Effector CD8-positive, alpha-beta T cell (primary cell): ENCODE data around the gene TBX6.
"Not testable (repeated sequence)": the region's sequence is repeated elsewhere in the genome, so short reads cannot be mapped to it uniquely, and the experiment has no call there.

Source experiments
- DNase-seq: peaks from one replicate; lab custom pipeline; 2025; lab: John Stamatoyannopoulos, UW

Gene TBX6

DNA sequence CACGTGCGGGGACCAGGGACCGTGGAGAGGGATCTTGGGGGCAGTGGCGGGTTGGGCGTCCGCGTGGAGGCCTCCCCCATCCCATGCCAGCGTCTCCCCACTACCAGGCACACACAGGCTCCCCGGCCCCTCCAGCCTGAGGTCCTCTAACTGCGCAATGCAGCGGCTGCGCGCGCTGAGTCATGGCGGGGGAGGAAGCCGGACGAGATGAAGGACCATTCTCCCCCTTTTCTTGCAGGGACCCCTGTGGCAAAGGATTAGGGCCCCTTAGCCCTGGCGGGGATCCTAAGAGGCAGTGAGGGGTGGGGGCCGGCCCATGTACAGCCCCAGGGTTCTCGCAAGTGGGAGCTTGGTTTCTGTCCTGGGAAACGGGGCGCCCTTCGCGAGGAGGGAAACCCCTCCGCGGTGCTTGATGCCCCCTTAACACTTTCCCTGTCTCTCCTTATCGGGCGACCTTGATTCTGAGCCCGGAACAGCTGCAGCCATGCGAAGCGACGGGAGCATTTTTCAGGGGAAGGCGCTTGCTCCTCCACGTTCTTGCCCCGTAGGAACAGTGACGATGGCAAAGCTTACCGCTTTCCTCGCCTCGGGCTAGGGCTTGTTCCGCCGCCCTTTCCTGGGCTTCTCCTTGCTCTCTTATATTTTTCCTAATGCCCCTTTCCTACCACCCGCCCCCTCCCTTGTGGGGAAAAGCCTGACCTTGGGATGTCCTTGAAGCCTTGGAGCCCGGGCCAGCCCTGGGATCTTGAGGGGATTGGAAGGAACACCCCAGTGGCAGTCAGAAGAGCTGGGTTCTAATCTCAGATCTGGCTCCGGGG is 25.6 kb downstream of the TBX6 start:
- DNase-seq, result no peak

DNA sequence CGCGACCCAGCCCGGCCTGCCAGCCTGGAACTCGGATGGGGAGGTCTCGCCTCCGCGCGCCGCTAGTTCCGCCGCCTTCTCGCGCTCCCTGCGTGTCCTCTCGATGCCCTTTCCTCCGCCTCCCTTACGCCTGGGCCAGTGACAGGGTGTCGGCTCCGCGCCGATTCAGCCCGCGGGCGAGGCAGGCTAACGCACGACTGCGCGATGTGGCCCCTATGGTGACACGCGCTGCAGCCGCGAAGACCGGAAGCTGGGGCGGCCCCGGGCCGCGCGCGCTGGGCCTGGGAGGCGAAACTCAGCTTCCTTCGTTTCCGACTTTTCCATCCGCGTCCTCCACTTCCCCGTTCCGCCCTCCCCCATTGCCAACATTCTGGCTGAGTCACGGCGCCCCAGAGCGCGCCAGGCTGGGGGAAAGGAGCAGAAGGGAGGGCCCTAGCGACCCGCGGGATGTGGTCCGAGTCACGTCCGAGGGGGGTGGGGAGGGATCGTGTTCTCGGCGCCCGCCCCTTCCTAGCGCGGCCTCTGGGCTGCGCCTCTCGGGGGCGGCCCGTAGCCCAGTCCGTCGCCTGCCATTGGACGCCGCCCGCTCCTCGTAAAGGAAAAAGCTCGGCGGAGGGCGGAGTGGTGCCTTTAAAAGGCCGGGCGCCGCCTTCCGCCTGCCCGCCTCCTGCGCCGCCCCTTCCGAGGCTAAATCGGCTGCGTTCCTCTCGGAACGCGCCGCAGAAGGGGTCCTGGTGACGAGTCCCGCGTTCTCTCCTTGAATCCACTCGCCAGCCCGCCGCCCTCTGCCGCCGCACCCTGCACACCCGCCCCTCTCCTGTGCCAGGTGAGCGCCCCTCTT is 26.4 kb downstream of the TBX6 start, which contains the start of gene ALDOA:
Gene ALDOA (plus strand): TSS at position 659 of the 841 bp plus-strand sequence. CDS start 1,138 bp downstream, outside the sequence.
- DNase-seq, result peak; percentile 87

DNA sequence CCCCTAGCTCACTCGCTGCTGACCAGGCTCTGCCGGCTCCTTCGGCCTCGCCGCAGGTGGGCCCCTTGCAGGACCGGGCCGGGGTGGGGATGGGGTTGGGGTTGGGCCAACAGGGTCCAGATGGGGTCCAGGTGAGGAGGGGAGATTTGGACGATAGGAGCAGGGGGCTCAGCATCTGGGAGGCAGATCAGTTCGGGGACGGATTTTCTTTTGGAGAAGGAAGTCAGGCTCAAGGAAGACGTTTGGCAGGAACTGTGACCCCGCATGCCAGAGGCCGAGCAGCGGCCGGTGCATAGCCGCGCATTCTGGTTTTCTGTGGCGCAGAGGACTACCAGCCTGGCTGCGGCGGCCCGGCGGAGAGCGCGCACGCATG is 27.0 kb downstream of the TBX6 start:
- DNase-seq, result no peak

DNA sequence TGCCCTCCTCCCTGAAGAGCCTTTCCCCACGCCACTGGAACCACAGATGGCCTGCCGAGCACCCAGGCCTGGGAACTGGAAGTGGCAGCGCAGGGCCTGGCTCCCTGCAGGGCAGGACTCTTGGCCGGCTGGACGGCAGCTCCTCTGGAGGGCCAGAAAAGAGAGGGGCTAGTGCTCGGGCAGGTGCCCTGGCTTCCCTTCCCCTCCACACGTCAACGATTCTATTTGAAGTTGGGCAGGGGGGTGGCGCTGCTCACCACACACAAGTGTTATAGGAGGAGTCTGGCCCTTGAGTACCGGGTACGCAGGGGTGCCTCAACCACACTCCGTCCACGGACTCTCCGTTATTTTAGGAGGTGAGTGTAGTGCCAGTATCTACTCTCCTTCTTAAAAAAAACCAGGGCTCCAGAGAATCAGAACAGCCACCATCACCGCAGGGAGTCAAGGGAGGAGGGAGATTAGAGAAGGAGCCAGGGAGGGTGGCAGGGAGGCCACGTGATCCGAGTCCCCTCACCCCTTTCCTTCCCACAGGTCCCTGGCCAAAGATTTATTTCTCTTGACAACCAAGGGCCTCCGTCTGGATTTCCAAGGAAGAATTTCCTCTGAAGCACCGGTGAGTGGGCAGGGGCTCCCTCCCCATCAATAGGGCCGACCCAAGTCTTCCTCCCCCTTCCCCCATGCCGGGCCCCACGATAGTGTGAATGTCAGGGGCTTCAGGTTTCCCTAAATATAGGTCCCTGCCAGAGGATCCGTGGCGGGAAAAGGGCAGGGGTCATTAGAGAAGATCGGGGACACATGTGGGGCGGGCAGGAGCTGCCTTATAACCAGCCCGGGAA is 27.6 kb downstream of the TBX6 start:
- DNase-seq, result peak; percentile 31

DNA sequence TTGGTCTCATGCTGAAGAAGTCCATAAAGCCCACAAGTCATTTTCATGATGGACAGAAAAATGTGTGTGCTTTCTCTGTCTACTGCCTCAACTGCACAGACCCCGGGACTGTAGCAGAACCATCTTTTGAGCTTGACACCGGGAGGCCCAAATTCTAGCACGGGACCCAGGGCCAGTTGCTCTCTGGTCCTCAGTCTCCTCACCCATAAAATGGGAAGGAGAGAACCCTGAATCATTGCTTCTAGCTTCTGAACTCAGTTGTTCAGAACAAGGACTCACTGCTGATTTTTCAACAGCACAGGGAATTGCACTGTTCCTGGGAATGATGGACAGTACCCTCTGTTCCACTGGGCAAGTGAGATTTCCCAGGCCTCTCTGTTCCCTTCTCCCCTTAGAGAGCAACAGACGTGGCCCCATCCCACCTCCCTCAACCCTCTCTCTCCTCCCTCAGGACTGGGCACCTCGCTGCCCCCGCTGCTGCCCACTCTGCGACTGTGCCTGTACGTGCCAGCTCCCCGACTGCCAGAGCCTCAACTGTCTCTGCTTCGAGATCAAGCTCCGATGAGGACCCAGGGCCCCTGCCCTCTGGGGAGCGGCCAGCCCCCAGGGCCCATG is 28.3 kb downstream of the TBX6 start:
- no peak for DNase-seq

DNA sequence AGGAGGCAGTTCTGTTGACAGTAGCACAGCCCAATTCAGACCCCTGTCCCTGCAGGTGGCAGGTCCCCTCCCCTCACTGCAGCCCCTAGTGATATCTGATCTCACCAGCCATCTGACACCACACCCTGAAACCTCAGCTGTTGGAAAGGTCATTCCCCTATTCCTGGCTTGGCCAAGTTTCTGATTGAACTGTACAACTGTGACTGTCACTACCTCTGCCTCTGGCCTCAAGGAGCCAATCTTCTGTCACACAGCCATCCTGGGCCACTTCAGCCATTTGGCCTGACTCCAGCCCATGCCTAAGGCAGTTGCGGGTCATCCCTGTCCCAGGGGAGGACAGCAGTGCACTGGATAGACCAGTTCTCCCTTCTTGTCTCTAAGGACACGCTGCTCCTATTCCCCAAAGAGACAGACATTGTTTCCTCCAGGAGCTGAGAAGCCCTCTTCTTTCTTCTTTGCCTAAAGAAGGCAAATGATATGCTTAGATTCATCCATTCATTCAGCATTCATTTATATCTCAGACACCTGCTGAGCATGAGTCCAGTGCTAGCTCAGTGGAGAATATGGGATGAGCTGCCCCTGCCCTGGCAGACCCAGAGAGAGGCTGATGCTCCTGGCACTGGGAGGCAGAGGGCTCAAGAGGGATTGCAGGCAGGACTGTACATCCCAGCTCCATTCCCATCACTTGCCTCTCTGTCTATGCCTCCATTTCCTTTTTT is 30.7 kb downstream of the TBX6 start:
- DNase-seq, result no peak

DNA sequence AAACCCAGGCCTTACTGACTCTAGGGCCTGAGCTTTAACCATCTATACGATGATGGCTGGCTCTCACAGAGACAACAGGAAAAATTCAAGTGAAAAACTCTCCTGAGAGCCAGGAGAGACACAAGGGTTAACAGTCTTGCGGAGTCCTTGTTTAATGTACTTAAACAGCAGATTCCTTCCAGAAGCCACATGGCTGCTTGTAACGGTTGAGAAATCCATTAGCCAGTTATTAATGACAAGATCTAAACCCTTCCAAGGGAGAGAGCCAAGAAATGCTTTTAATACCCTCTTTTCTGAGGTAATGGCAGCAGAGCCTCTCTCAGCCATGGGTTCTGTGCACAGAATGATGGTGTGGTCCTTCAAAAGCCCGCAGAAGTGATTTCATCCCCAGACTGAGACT is 31.4 kb downstream of the TBX6 start:
- DNase-seq, result no peak

DNA sequence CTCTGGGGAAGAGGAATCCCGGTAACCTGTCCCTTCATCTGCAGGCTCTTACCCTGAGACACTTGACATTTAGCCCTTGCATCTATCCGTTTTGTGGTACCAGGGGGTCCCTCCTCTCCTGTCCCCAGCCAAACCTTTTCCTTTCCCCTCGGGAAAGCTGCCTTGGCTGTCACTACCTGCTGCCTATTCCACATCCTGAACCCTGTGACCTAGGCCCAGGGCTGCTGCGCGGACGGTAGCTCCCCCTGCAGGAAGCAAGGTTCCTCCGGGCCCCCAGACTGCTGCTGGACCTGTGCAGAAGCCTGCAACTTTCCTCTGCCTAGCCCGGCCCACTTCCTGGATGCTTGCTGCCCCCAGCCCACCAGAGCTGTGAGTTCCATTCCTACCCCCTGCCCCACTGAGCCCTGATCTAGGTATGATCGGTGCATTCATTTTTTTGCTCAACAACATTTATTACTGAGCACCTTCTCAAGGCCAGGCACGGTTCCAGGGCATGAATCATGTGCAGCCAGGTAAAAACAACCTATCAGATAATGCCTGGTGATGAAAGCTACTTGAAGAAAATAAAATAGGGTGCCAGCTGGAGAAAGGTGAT is 36.7 kb downstream of the TBX6 start:
- DNase-seq, result peak; percentile 9

DNA sequence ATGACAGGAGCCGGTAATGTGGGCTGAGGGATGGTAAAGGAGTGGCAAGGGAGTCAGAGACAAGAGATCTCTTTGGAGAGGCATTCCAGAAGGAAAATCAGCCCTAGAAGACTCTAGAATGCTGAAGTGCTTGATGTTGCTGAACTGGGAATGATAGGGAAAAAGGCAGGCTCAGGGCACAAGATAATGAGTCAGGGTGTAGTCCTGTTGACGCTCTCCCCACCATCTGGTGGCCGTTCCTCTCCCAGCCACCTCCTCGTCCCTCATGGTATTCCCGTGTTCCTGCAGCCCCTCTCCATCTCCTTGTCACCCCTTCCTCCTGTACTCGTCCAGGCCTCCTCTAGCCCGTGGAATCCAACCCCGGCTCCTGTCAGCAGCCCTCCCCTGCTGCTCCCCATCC is 37.3 kb downstream of the TBX6 start:
- DNase-seq, result no peak

DNA sequence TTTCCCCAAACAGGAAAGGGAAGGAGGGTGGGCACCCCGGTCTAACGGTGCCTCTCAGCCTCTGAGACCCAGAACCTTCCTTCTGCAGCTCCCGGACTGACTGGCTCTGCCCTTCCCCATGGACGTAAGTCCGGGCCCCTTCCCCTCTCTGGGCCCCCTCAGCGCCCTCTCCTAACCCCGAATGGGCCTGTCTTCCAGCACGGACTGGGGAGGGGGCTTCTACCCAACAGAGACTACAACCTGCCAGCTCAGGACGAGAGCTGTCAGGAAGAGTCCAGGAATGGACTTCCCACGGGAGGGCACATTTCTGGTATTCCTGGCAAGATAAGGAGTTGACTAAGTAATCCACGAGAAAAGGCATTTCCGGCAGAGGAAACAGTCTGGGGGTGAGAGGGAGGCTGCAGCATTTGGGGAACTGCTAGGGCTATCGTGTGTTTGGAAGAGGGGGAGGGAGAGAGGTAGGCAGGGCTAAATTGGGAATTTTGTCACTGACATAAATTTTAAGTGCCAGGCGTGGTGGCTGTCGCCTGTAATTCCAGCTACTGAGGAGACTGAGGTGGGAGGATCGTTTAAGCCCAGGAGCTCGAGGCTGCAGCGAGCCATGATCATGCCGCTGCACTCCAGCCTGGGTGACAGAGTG is 38.2 kb downstream of the TBX6 start:
- no peak for DNase-seq

DNA sequence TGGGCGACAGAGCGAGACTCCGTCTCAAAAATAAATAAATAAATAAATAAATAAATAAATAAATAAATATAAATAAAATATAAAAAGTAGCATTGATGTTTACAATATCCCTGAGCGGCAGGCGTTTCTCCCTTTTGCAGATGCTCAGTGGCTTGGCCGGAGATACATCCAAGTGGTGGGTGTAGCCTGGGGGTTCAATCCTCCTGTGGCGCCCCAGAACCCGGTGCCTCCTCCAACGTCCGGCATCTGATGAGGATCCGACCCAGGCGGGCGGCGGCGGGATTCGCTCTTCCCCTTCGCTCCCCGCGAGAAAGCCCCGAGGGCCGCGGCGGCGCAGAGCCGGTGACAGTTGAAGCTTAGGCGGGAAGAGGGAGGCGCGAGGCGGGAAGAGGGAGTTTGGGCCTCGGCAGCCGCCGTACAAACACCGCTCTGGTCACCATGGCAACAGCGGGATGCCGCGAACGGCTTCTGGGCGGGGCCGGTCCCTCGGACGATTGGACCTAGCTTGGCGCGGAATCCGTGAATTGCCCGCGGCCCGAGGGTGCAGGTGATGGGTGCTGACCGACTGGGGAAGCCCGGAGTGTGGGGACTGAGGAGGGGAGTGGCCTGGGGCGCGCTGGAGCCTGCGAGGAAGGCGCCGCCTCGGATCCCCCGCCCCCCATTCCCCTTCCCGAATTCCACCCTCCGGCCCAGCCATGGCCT is 38.9 kb downstream of the TBX6 start:
- peak; percentile 81 for DNase-seq

DNA sequence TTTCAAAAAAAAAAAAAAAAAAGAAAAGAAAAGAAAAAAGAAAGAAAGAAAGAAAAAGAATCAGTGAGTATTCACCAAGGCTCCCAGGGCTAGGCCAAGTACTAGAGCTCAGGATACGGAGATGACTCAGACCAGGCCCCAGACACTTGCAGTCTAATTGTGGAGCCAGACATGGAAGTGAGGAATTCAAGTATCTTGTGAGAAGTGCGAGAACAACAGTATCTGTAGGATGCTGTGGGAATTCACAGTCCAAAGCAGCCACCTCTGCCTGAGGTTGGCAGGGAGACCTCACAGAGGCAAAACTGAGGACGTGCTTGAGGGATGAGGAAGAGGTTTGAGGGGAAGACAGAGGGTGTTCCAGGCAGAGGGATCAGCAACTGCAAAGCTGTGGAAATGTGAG is 40.2 kb downstream of the TBX6 start:
- DNase-seq, result no peak

DNA sequence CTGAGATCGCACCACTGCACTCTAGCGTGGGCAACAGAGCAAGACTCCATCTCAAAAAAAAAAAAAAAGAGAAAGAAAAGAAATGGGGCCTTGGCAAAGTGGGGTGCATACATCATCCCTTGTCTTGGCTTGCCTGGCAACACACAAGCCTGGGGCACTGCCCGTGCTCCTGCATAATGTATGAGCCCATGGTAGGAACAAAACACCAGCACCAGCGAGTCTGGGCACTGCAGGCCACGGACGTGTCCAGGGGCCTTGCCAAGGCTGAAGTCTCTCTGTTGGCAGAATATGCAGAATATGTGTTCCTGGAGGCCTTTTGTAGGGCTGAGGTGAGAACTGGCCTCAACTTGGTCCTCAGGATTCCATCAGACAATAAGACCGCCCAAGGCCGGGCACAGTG is 41.9 kb downstream of the TBX6 start:
- DNase-seq, result no peak

DNA sequence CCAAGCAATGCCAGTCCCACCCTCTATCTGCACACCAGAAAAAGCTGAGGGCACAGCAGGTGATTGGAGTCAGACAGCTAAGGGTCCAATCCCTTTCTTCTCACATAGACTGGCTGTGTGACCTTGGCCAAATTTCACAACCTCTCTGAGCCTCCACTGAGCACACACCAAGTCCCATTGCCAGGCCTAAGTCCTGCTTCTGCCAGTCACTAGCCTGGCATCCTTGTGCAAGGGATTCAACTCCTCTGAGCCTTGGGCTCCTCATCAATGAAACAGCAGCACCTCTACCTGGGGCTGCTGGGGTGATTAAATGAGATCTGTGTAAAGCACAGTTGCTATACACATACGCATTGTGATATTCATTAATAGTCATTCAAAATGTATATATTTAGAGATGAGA is 45.1 kb downstream of the TBX6 start:
- DNase-seq, result no peak

DNA sequence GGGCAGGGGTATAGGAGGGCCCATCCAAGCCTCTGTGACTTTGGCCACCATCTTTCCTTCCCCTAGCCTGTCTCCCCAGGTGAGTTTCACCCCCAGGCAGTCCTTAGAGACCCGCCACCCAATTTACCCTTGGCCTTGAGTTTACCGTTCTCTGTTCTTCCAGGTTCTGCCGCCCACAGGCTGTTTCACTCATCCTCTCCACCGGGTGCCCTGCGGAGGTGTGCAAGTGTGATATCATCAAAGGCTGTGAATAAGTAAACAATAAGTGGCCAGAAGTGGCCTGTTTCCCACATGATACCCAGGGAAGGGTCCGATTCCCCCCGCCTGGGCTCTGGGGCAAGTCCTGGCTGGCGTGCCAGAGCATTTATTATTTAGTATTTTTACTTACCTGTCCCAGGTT is 45.5 kb downstream of the TBX6 start:
- DNase-seq, result no peak

DNA sequence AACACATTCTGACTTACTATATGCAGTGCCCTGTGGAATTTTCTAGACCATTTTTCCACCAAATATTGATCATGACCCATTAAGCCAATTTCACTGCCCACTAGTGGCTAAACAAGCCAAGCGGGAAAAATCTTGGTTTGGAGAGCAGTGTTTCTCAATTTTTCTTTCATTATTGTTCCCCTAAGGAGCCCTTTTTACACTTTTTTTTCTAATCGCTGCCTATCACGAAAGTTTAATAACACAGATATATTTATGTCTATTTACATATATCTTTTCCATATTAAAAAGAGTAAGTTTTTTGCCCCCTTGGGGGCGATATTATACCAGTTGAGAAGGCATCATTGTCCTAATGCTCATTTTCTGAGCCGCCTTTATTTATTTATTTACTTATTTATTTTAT is 49.9 kb downstream of the TBX6 start:
- DNase-seq, result no peak

DNA sequence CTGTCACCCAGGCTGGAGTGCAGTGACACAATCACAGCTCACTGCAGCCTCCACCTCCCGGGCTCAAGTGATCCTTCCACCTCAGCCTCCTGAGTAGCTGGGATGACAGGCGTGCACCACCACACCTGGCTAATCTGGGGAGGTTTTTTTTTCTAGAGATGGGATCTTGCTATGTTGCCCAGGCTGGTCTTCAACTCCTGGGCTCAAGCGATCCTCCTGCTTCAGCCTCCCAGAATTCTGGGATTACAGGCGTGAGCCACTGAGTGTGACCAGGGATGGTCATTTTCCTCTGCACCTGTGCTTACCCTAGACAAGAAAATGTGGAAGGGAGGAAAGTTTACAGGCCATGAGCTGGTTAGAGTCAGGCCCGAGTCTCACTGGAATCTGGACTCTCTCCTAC is 51.0 kb downstream of the TBX6 start:
- DNase-seq, result not testable (repeated sequence)

DNA sequence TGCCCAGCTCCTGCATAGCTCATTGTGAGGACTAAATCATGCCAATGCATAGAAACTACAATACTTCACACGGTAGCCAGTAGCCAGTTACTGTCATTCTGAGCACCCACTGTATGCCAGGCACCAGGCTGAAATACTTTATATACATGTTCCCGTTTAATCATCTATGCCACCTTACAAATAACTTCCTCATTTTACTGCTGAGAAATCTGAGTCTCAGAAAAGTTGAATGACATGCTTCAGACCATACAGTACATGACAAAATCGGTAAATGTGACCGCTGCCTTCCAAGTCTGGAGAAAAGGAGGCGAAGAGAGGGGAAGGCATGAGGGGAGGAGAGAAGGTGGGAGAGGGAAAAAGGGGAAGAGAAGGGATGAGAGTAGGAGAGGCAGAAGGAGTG is 51.5 kb downstream of the TBX6 start:
- no peak for DNase-seq
